RCC 7860 (cell line): ENCODE results near the gene TM6SF1.
"Not testable (repeated sequence)": the region's sequence is repeated elsewhere in the genome, so short reads cannot be mapped to it uniquely, and the experiment has no call there.

ENCODE experiments used
- DNase-seq: peaks from one replicate; pipeline ENCODE4 v3.0.0-alpha.2; 2015; ENCODE audit warnings: low spot score
- FAIRE-seq: peaks from 2 replicates; lab custom pipeline; 2012; peaks lifted over from hg19 to GRCh38; lab: Jason Lieb, UNC

The TM6SF1 gene

GRCh38 chr15:83106994-83107840 is at the start of gene TM6SF1:
TM6SF1 (plus strand) TSS chr15:83107645; CDS start chr15:83107681, 36 bp downstream.
- DNase-seq = no peak
- FAIRE-seq = no peak

- DNase-seq (no peak), FAIRE-seq (no peak)
These were observed 49.6 kb upstream of the TM6SF1 start for GRCh38 chr15:83057696-83058376.

GRCh38 chr15:83061680-83062079 is 45.8 kb upstream of the TM6SF1 start:
- no peak for FAIRE-seq
- DNase-seq = no peak

GRCh38 chr15:83062768-83063180 is 44.7 kb upstream of the TM6SF1 start:
- DNase-seq = no peak
- FAIRE-seq = no peak

GRCh38 chr15:83063551-83063950 is 43.9 kb upstream of the TM6SF1 start:
- no peak for FAIRE-seq
- DNase-seq = no peak

- DNase-seq = peak; percentile 51
- no peak for FAIRE-seq
These were observed 42.6 kb upstream of the TM6SF1 start for GRCh38 chr15:83064859-83065258.

- FAIRE-seq (no peak), DNase-seq (no peak)
These were observed 42.0 kb upstream of the TM6SF1 start for GRCh38 chr15:83065431-83065830.

- DNase-seq (no peak), FAIRE-seq (no peak)
These were observed 41.3 kb upstream of the TM6SF1 start for GRCh38 chr15:83066034-83066733.

GRCh38 chr15:83066734-83067637 is 40.5 kb upstream of the TM6SF1 start, which contains the start of gene BTBD1:
BTBD1 (minus strand) TSS chr15:83067252; CDS start chr15:83067151, 101 bp downstream.
- FAIRE-seq = no peak
- peak; percentile 92 for DNase-seq

GRCh38 chr15:83067638-83067962 is 39.8 kb upstream of the TM6SF1 start:
- FAIRE-seq (no peak), DNase-seq (no peak)

- DNase-seq = no peak
- no peak for FAIRE-seq
These were observed 39.4 kb upstream of the TM6SF1 start for GRCh38 chr15:83068054-83068453.

- DNase-seq, FAIRE-seq: not testable (repeated sequence)
These were observed 38.2 kb upstream of the TM6SF1 start for GRCh38 chr15:83069211-83069642.

- FAIRE-seq (no peak), DNase-seq (no peak)
These were observed 29.8 kb upstream of the TM6SF1 start for GRCh38 chr15:83077491-83078230.

GRCh38 chr15:83078712-83079111 is 28.7 kb upstream of the TM6SF1 start:
- FAIRE-seq = no peak
- DNase-seq = no peak

- DNase-seq (no peak), FAIRE-seq (no peak)
These were observed 26.0 kb upstream of the TM6SF1 start for GRCh38 chr15:83081256-83082014.

- FAIRE-seq = no peak
- no peak for DNase-seq
These were observed 24.6 kb upstream of the TM6SF1 start for GRCh38 chr15:83082730-83083386.

- DNase-seq, FAIRE-seq: not testable (repeated sequence)
These were observed 22.0 kb upstream of the TM6SF1 start for GRCh38 chr15:83085461-83085860.

- DNase-seq, FAIRE-seq: not testable (repeated sequence)
These were observed 21.4 kb upstream of the TM6SF1 start for GRCh38 chr15:83085864-83086552.
